Pancreas (tissue), 10 donors: ENCODE data around the gene LATS1. TPM values are rescaled to one million over a fixed set of nuclear protein-coding genes. Genes with fewer than 3 reads are reported as not detected.
"Not testable (repeated sequence)": the region's sequence is repeated elsewhere in the genome, so short reads cannot be mapped to it uniquely, and the experiment has no call there.

Source experiments
- ATAC-seq, 4 donors: fragments of 200-7000 bp; cut with Tn5 transposase; one replicate each; pipeline versions ENCODE4 v1.8.0 to v1.9.1; 2020; ENCODE audit warnings: mild to moderate bottlenecking in 4 of 4, moderate library complexity in 4 of 4
- DNase-seq, 6 donors: peaks; one replicate each; pipeline ENCODE4 v3.0.0-alpha.2; 2020
- FAIRE-seq: peaks from 2 replicates; lab custom pipeline; 2012; peaks lifted over from hg19 to GRCh38; lab: Jason Lieb, UNC
- H3K27ac ChIP-seq, 4 donors: fragments of 200-600 bp; sonication (generic); 1 replicate in 3 of 4; 2 replicates in 1 of 4; pipeline versions ENCODE4 v1.5.0 to v1.8.0; 2020
- H3K27me3 ChIP-seq, 4 donors: fragments of 200-600 bp; one replicate each; pipeline ENCODE4 v1.8.0; 2021
- H3K36me3 ChIP-seq, 3 donors: fragments of 200-600 bp; sonication (generic) in 1 of 3; one replicate each; pipeline versions ENCODE4 v1.5.0 to v1.8.0; 2020 to 2021
- H3K4me1 ChIP-seq, 3 donors: fragments of 200-600 bp; one replicate each; pipeline ENCODE4 v1.8.0; 2021
- H3K4me3 ChIP-seq, 4 donors: fragments of 200-600 bp; sonication (generic) in 2 of 4; one replicate each; pipeline versions ENCODE4 v1.5.0 to v1.8.0; 2020 to 2021
- H3K9me3 ChIP-seq, 4 donors: fragments of 200-600 bp; one replicate each; pipeline ENCODE4 v1.8.0; 2021
- CTCF ChIP-seq, 4 donors: fragments of 200-600 bp; sonication (generic) in 3 of 4; IDR thresholded peaks; one replicate each; pipeline versions ENCODE4 v1.5.0 to v1.8.0; 2021; ENCODE audit warnings: antibody characterized with exemption in 4 of 4
- WGBS, 2 donors: extraction: QIAGEN DNeasy Blood & Tissue Kit; methylation state at CpG; one replicate each; pipeline ENCODE4 v1.1.7; 2013; 5-methylcytosine and 5-hydroxymethylcytosine counted together
- intact Hi-C, 3 donors: fragments of 100-400 bp; cut with DNase I; formaldehyde crosslinking; loops; one replicate each; pipeline versions ENCODE4 v1.11.1 to v1.14.2; 2022
- polyA plus RNA-seq, 2 donors: library from polyadenylated mRNA; stranded (reverse); fragments of 200-250 nt; gene quantifications; one replicate each; pipeline ENCODE4 v1.2.3, GENCODE V29; 2013
- total RNA-seq, 6 donors: library from RNA; stranded (reverse); fragmentation: NEBNext Ultra II Directional in 4 of 6; extraction: Animal tissue kit (Norgen Biotek cat#: 25700) in 4 of 6; gene quantifications; one replicate each; pipeline versions ENCODE4 v1.2.1 to v1.2.4, GENCODE V29; 2021 to 2023
- donor health status: healthy with polysubstance abuse.
- donor health status: DM: no; HTN: no; CAD: no; lungs with moderate emphysema.
- donor health status: DM: no; HTN: no; CAD: no.
- donor health status: control.
- donor health status: control.
- donor health status: Bipolar disorder and iron deficiency.
- donor health status: DM: yes; HTN: yes; CAD: no.
- donor health status: DM: no; HTN: no; CAD: no.
- donor health status: DM: no; HTN: no; CAD: no.
- donor health status: DM: yes; HTN: yes; CAD: no.

LATS1 gene
- total and polyA plus RNA-seq, 8 donors = 5.2 to 17.4 (median 8.9) TPM

- ATAC-seq = no peak
- peak overlapping the region in 2 of 4 donors; percentile 72 to 98 for H3K4me3 ChIP-seq
These were observed 33.3 kb upstream of the LATS1 start for GRCh38 chr6:149751239-149751638.

GRCh38 chr6:149750136-149750609 is 32.3 kb upstream of the LATS1 start:
- no peaks in the 10 kb centered on the region for H3K36me3 ChIP-seq
- no peak for TF ChIP-seq CTCF (IDR thresholded peaks at IDR 0.05)
- no peaks in the 10 kb centered on the region for H3K27me3 ChIP-seq
- no peaks in the 10 kb centered on the region for H3K9me3 ChIP-seq
- H3K27ac ChIP-seq = peak overlapping the region; percentile 74 to 90 (median 90)
- DNase-seq = peak in 5 of 6 donors; percentile 37 to 69 (median 47)
- ATAC-seq = peak in 3 of 4 donors; percentile 1 to 34 (median 21)
- peaks cover 3 to 21% (median 5%) of the 10 kb centered on the region in 3 donors for H3K4me1 ChIP-seq
- no peak for FAIRE-seq
- peak overlapping the region; percentile 72 to 98 (median 94) for H3K4me3 ChIP-seq
- 0 to 1% methylated on average over 21 to 25 of the region's 25 CpGs for WGBS, 2 donors
- intact Hi-C loops = no loop called here

More at GRCh38 chr6:149751239-149751638, 33.3 kb upstream of the LATS1 start:
- no peak for FAIRE-seq
- DNase-seq = no peak
- peaks cover 3 to 15% (median 5%) of the 10 kb centered on the region in 3 donors for H3K4me1 ChIP-seq
- intact Hi-C loops = no loop called here
- no peak for TF ChIP-seq CTCF (IDR thresholded peaks at IDR 0.05)
- H3K27ac ChIP-seq = no peak overlapping the region
- no peaks in the 10 kb centered on the region for H3K27me3 ChIP-seq
- no peaks in the 10 kb centered on the region for H3K36me3 ChIP-seq
- H3K9me3 ChIP-seq = no peaks in the 10 kb centered on the region
- 78 to 93% methylated on average over 8 of the region's 8 CpGs for WGBS, 2 donors

- FAIRE-seq (no peak), ATAC-seq (peak; percentile 94 to 98 (median 96)), DNase-seq (peak; percentile 87 to 97 (median 92))
- Histone ChIP-seq H3K27ac (peak within 1 kb of the TSS; percentile 74 to 90 (median 90)), H3K27me3 (no peaks in the 10 kb centered on the region), H3K36me3 (no peaks in the 10 kb centered on the region), H3K4me1 (peaks cover 3 to 25% (median 5%) of the 10 kb centered on the region in 3 donors), H3K4me3 (peak within 1 kb of the TSS; percentile 72 to 98 (median 94)), H3K9me3 (no peaks in the 10 kb centered on the region)
- 0% methylated on average over 54 to 60 of the region's 60 CpGs for WGBS, 2 donors
- TF ChIP-seq CTCF (IDR thresholded peaks at IDR 0.05) = no peak
- intact Hi-C loops = no loop called here
These were observed 31.8 kb upstream of the LATS1 start, which contains the start of gene PCMT1 for GRCh38 chr6:149749594-149750135. PCMT1 (plus strand) TSS chr6:149749741; CDS start chr6:149749902, 161 bp downstream.

- H3K4me1 ChIP-seq = peaks cover 3 to 25% (median 5%) of the 10 kb centered on the region in 3 donors
These were observed 31.2 kb upstream of the LATS1 start for GRCh38 chr6:149749082-149749593.

GRCh38 chr6:149746147-149746946 is 28.4 kb upstream of the LATS1 start, which contains the start of gene NUP43:
NUP43 (minus strand) TSS chr6:149746529; CDS start chr6:149746495, 34 bp downstream.
- no peak for FAIRE-seq
- Histone ChIP-seq H3K27me3 (no peaks in the 10 kb centered on the region), H3K9me3 (no peaks in the 10 kb centered on the region), H3K4me1 (peaks cover 3 to 16% (median 4%) of the 10 kb centered on the region in 3 donors), H3K27ac (peak within 1 kb of the TSS; percentile 41 to 80 (median 70)), H3K36me3 (peaks cover 0 to 11% (median 0%) of the 10 kb centered on the region in 3 donors), H3K4me3 (peak within 1 kb of the TSS; percentile 45 to 81 (median 74))
- DNase-seq = peak; percentile 88 to 96 (median 91)
- TF ChIP-seq CTCF (IDR thresholded peaks at IDR 0.05) = peak; percentile 41 to 64 (median 52)
- peak; percentile 66 to 84 (median 80) for ATAC-seq
- 3% methylated on average over 41 of the region's 41 CpGs for WGBS, 2 donors
- intact Hi-C loops = no loop called here

More at GRCh38 chr6:149749082-149749593, 31.2 kb upstream of the LATS1 start:
- H3K36me3 ChIP-seq, H3K27me3 ChIP-seq, H3K9me3 ChIP-seq, DNase-seq, intact Hi-C loops, FAIRE-seq: not testable (repeated sequence)
- WGBS, 2 donors = 0% methylated on average over 25 of the region's 38 CpGs
- H3K4me3 ChIP-seq = peak overlapping the region; percentile 72 to 98 (median 94)
- peak; percentile 13 to 23 (median 14) for ATAC-seq
- H3K27ac ChIP-seq = peak overlapping the region; percentile 74 to 90 (median 90)

- ATAC-seq, H3K27ac ChIP-seq, intact Hi-C loops, H3K27me3 ChIP-seq, DNase-seq, FAIRE-seq, H3K9me3 ChIP-seq: not testable (repeated sequence)
- peak overlapping the region in 3 of 4 donors; percentile 72 to 81 (median 75) for H3K4me3 ChIP-seq
- peaks cover 0 to 22% (median 4%) of the 10 kb centered on the region in 3 donors for H3K36me3 ChIP-seq
- H3K4me1 ChIP-seq = peaks cover 0 to 14% (median 3%) of the 10 kb centered on the region in 3 donors
- WGBS, 2 donors = 61 to 75% methylated on average over 10 of the region's 10 CpGs
These were observed 27.4 kb upstream of the LATS1 start for GRCh38 chr6:149745252-149745651.
